NCI-H2029 treated with DMSO at 0.1 percent for 48 hours (cell line): Measurements from ENCODE around the gene COX7C.

Experiments used
- DNase-seq: peaks from one replicate; lab custom pipeline; 2025; lab: John Stamatoyannopoulos, UW

COX7C gene

DNA sequence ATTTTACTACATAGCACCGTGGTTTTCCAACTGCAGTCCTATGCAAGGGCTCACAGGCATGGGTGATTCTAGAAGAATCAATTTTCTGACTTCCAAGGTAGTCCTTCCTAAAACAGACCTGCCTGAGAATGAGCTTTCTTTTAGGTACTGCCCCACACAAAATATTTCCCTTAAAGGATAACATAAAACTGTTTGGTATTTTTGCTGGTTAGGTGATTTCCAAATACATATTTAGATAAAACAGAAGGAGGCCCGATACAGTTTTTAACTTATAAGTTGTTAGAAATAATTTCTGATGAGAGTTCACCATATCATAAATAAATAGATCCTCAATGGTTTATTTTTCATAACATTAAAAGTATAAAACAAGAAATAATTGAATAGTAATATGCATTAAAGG is 46.4 kb downstream of the COX7C start:
- DNase-seq = no peak

DNA sequence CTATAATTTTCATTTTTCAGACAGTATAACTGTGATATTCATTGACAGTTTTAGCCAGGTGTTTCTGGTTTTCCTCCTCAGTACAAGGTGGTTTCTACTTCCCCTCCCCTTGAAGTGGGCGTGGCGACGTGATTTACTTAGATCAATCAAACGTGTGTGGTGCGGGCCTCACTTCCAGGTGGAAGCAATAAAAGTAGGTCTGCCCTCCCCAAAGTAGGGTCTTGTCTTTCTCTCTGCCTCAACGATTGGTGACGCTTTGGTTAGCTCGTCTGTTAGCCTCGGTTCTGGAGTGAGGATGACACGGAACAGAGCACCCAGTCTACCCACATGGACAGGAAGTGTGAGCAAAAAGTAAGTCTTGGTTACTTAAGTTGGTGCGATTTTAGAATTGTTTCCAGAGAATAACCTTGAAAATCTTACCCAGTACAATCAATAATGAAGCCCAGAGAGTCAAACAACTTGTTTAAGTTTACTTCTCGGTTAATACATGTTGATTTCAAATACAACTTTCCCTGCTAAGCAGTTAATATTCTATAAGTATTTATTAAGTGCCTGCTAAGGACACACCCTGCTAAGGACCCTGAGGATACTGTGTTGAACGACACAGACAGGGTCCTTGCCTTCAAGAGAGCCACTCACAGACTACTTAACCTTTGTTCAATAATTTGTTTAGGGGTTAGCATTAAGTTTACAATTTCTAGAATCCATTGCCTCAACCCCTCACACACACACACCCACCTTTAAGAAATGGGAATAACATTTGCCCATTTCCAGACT is 48.4 kb downstream of the COX7C start:
- DNase-seq = no peak

DNA sequence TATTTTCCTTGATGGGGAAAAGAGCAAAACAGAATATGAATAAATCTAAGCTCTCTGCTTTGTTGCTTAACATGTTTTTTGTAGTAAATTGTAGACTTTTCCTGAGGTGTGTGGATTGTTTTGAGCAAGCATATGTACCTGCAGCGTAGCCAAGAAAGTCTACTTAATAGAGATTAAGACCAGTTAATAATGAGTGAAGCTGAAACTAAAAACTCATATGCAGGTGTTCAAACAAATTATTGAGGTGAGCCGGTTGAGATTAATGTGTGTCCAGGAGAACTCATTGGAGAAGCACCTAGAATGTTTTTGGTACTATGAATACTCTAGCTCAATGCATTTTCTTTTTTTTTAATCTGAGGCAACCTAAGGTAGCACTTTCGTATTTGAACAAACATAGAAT is 49.2 kb downstream of the COX7C start:
- no peak for DNase-seq
